DOHH2 (cell line): ENCODE data around the gene ANKRD39.

ENCODE experiments used
- CTCF ChIP-seq: fragments of 200-600 bp; sonication (generic); IDR thresholded peaks from one replicate; pipeline ENCODE4 v1.5.1; 2014; ENCODE audit warnings: antibody characterized with exemption, mild to moderate bottlenecking, low read depth, low read length; ENCODE audit not compliant: poor library complexity, severe bottlenecking
- EZH2phosphoT487 ChIP-seq: fragments of 200-600 bp; sonication (generic); IDR thresholded peaks from 2 replicates; pipeline ENCODE4 v1.6.1; 2017; ENCODE audit warnings: borderline replicate concordance, mild to moderate bottlenecking, antibody characterized with exemption, low read length, moderate library complexity, mixed read lengths

- TF ChIP-seq EZH2phosphoT487 (no peak), CTCF (no peak)
Observed at GRCh38 chr2:96869281-96869821, 11.5 kb upstream of the ANKRD39 start.
